ENCODE results near the gene MRPL58.
A peak's percentile ranks its signal among the peaks of the same experiment; 100 is the strongest.
"Not testable (repeated sequence)": the region's sequence is repeated elsewhere in the genome, so short reads cannot be mapped to it uniquely, and the experiment has no call there.

Gene MRPL58

DNA sequence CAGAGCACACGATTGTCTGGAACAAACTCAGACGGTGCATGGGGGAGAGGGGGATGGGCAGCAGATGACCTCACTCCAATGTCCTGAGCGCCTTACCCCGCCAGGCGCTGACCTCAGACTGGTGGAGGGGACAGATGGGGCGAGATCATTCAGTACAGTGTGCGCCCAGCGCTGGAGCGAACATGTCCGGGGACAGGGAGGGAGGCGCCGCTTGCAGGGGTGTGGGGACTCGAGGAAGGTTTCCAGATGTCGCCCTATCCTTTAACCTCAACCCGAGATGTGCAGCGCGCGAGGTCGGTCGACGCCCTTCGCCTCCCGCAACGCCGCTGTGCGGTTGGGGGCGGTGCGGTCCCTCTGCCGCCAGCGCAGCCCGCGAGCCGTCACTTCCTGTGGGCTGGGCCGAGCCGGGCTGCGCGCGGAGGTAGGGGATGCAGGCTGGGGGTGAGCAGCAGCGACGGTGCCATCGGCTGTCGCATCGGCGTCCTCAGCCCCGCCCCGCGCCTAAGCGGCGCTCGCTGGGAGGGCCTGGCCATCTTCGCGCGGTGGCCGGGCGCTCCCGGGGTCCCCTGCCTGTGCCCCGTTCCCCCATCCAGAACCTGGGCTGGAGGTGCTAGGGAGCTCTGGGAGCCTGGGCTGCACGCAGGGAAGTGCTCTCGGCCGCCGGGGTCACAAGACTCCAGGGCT, 30.3 kb upstream of the MRPL58 start:
- DNase-seq, result peak; percentile 78
- H2BK12ac ChIP-seq (ENCODE audit: low read length in 2 of 2), result peak overlapping the region in 1 of 2 experiments; percentile 79
- peaks cover 14% of the 10 kb centered on the region for H3K4me1 ChIP-seq (ENCODE audit: control insufficient read depth, insufficient read depth, low read depth, low read length)
- no peak overlapping the region for H3K23ac ChIP-seq (ENCODE audit: low read length in 2 of 2)
- H2AFZ ChIP-seq (ENCODE audit: low read depth, low read length), result peak overlapping the region; percentile 99
- H3K4ac ChIP-seq (ENCODE audit: low read depth in 1 of 2, low read length in 2 of 2), result peak overlapping the region; percentile 67 to 93
- no peaks in the 10 kb centered on the region for H3K36me3 ChIP-seq (ENCODE audit: control insufficient read depth in 1 of 2, insufficient read depth in 2 of 2, low read depth in 1 of 2, low read length in 2 of 2)
- peaks cover 8% of the 10 kb centered on the region for H3K79me1 ChIP-seq (replicated peaks; ENCODE audit: low read length, poor library complexity, severe bottlenecking)
- H4K8ac ChIP-seq (ENCODE audit: low read length), result peak overlapping the region; percentile 83
- H3K27me3 ChIP-seq (ENCODE audit: control insufficient read depth in 1 of 2, insufficient read depth in 1 of 2, low read length in 2 of 2), result peaks cover 7 to 9% of the 10 kb centered on the region in 2 experiments
- H3K27ac ChIP-seq (ENCODE audit: low read length, poor library complexity, severe bottlenecking), result peak overlapping the region; percentile 28
- peak overlapping the region; percentile 85 for H3K4me2 ChIP-seq (ENCODE audit: low read length, poor library complexity, severe bottlenecking)
- peak overlapping the region in 1 of 2 experiments; percentile 97 for H3K14ac ChIP-seq (ENCODE audit: low read length in 2 of 2)
- under 1% methylated on average over 57 of the region's 61 CpGs for WGBS
- H3K9me3 ChIP-seq (ENCODE audit: control insufficient read depth, low read length), result no peaks in the 10 kb centered on the region
- no peak overlapping the region for H2BK5ac ChIP-seq (ENCODE audit: low read depth, low read length, poor library complexity, severe bottlenecking)
- H2BK15ac ChIP-seq (ENCODE audit: low read depth, poor library complexity, severe bottlenecking), result peak overlapping the region; percentile 99
- peak overlapping the region; percentile 88 for H3K9ac ChIP-seq (ENCODE audit: low read length)
- peak overlapping the region; percentile 65 to 96 for H3K18ac ChIP-seq (ENCODE audit: low read depth in 1 of 2, low read length in 2 of 2)
- no peak overlapping the region for H2BK120ac ChIP-seq (ENCODE audit: low read depth, low read length)
- peak overlapping the region; percentile 73 to 89 for H3K4me3 ChIP-seq (ENCODE audit: insufficient read depth in 1 of 2, low read depth in 1 of 2, low read length in 2 of 2)
- peak overlapping the region; percentile 60 for H2AK5ac ChIP-seq (ENCODE audit: low read length, severe bottlenecking)
- peak overlapping the region; percentile 70 for H4K91ac ChIP-seq (ENCODE audit: low read length)

DNA sequence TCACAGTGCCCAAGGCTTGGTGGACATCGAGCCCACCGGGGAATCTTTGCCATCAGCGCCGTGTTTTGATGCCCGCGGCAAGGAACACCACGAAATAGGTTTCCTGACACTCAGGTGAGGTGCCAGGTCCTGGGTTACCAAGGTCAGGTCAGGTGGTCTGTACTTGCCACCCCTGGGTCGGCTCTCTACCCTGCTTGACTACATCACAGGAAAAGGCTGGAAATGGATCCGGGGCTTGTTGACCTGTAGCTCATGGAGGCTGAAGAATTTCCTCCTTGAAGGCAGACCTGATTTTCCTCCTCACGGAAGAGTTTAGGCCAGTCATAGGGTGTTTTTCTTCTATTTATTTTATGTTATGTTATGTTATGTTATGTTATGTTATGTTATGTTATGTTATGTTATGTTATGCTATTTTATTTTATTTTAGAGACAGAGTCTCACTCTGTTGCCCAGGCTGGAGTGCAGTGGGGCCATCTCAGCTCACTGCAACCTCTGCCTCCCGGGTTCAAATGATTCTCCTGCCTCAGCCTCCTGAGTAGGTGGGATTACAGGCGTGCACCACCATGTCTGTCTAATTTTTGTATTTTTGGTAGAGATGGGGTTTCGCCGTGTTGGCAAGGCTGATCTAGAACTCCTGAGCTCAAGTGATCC, 29.7 kb upstream of the MRPL58 start:
- H2AFZ ChIP-seq (ENCODE audit: low read depth, low read length), result peak overlapping the region; percentile 99

DNA sequence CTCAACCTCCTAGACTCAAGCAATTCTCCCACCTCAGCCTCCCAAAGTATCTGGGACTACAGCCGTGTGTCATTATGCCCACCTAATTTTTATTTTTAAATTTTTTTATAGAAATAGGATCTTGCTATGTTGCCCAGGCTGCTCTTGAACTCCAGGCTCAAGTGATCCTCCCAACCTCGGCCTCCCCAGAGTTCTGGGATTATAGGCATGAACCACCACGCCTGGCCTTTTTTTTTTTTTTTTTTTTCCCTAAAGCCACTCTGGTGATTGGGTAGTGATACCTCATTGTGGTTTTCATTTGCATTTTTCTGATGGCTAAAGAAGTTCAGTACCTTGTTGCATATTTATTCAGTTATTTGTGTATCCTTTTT, 26.3 kb upstream of the MRPL58 start:
- no peak overlapping the region for H2BK120ac ChIP-seq (ENCODE audit: low read depth, low read length)
- H3K9ac ChIP-seq (ENCODE audit: low read length), result no peak overlapping the region
- no peak overlapping the region for H3K4ac ChIP-seq (ENCODE audit: low read depth in 1 of 2, low read length in 2 of 2)
- H2BK12ac ChIP-seq (ENCODE audit: low read length in 2 of 2), result no peak overlapping the region
- no peak overlapping the region for H2BK15ac ChIP-seq (ENCODE audit: low read depth, poor library complexity, severe bottlenecking)
- peaks cover 24% of the 10 kb centered on the region for H3K79me1 ChIP-seq (replicated peaks; ENCODE audit: low read length, poor library complexity, severe bottlenecking)
- H2AFZ ChIP-seq (ENCODE audit: low read depth, low read length), result no peak overlapping the region
- H3K18ac ChIP-seq (ENCODE audit: low read depth in 1 of 2, low read length in 2 of 2), result no peak overlapping the region
- H3K9me3 ChIP-seq (ENCODE audit: control insufficient read depth, low read length), result no peaks in the 10 kb centered on the region
- 100% methylated on average over 1 of the region's 3 CpGs for WGBS
- peaks cover 0 to 6% of the 10 kb centered on the region in 2 experiments for H3K36me3 ChIP-seq (ENCODE audit: control insufficient read depth in 1 of 2, insufficient read depth in 2 of 2, low read depth in 1 of 2, low read length in 2 of 2)
- H3K27ac ChIP-seq (ENCODE audit: low read length, poor library complexity, severe bottlenecking), result no peak overlapping the region
- H3K14ac ChIP-seq (ENCODE audit: low read length in 2 of 2), result no peak overlapping the region
- H3K23ac ChIP-seq (ENCODE audit: low read length in 2 of 2), result no peak overlapping the region
- DNase-seq, result no peak
- H3K27me3 ChIP-seq (ENCODE audit: control insufficient read depth in 1 of 2, insufficient read depth in 1 of 2, low read length in 2 of 2), result no peaks in the 10 kb centered on the region
- no peak overlapping the region for H3K4me3 ChIP-seq (ENCODE audit: insufficient read depth in 1 of 2, low read depth in 1 of 2, low read length in 2 of 2)
- H3K4me1 ChIP-seq (ENCODE audit: control insufficient read depth, insufficient read depth, low read depth, low read length), result peaks cover 27% of the 10 kb centered on the region
- H2BK5ac ChIP-seq (ENCODE audit: low read depth, low read length, poor library complexity, severe bottlenecking), result no peak overlapping the region
- H4K91ac ChIP-seq (ENCODE audit: low read length), result no peak overlapping the region
- H3K4me2 ChIP-seq (ENCODE audit: low read length, poor library complexity, severe bottlenecking), result no peak overlapping the region
- no peak overlapping the region for H2AK5ac ChIP-seq (ENCODE audit: low read length, severe bottlenecking)
- no peak overlapping the region for H4K8ac ChIP-seq (ENCODE audit: low read length)

More for the DNA sequence above, 29.7 kb upstream of the MRPL58 start:
- H3K4me2 ChIP-seq (ENCODE audit: low read length, poor library complexity, severe bottlenecking), result peak overlapping the region; percentile 85
- not testable (repeated sequence) for H3K36me3 ChIP-seq (ENCODE audit: control insufficient read depth in 1 of 2, insufficient read depth in 2 of 2, low read depth in 1 of 2, low read length in 2 of 2); H2AK5ac ChIP-seq (ENCODE audit: low read length, severe bottlenecking); H3K27me3 ChIP-seq (ENCODE audit: control insufficient read depth in 1 of 2, insufficient read depth in 1 of 2, low read length in 2 of 2); H3K23ac ChIP-seq (ENCODE audit: low read length in 2 of 2); H3K9me3 ChIP-seq (ENCODE audit: control insufficient read depth, low read length); H3K79me1 ChIP-seq (replicated peaks; ENCODE audit: low read length, poor library complexity, severe bottlenecking); H2BK5ac ChIP-seq (ENCODE audit: low read depth, low read length, poor library complexity, severe bottlenecking); H2BK120ac ChIP-seq (ENCODE audit: low read depth, low read length); H3K27ac ChIP-seq (ENCODE audit: low read length, poor library complexity, severe bottlenecking); DNase-seq
- 28% methylated on average over 13 of the region's 14 CpGs for WGBS
- peak overlapping the region; percentile 88 for H3K9ac ChIP-seq (ENCODE audit: low read length)
- peak overlapping the region; percentile 99 for H2BK15ac ChIP-seq (ENCODE audit: low read depth, poor library complexity, severe bottlenecking)
- H4K8ac ChIP-seq (ENCODE audit: low read length), result peak overlapping the region; percentile 83
- peak overlapping the region; percentile 73 to 89 for H3K4me3 ChIP-seq (ENCODE audit: insufficient read depth in 1 of 2, low read depth in 1 of 2, low read length in 2 of 2)
- H2BK12ac ChIP-seq (ENCODE audit: low read length in 2 of 2), result peak overlapping the region in 1 of 2 experiments; percentile 29
- peaks cover 14% of the 10 kb centered on the region for H3K4me1 ChIP-seq (ENCODE audit: control insufficient read depth, insufficient read depth, low read depth, low read length)
- H3K18ac ChIP-seq (ENCODE audit: low read depth in 1 of 2, low read length in 2 of 2), result peak overlapping the region; percentile 14 to 96
- H3K4ac ChIP-seq (ENCODE audit: low read depth in 1 of 2, low read length in 2 of 2), result peak overlapping the region; percentile 67 to 93
- H4K91ac ChIP-seq (ENCODE audit: low read length), result peak overlapping the region; percentile 19
- H3K14ac ChIP-seq (ENCODE audit: low read length in 2 of 2), result peak overlapping the region in 1 of 2 experiments; percentile 97

DNA sequence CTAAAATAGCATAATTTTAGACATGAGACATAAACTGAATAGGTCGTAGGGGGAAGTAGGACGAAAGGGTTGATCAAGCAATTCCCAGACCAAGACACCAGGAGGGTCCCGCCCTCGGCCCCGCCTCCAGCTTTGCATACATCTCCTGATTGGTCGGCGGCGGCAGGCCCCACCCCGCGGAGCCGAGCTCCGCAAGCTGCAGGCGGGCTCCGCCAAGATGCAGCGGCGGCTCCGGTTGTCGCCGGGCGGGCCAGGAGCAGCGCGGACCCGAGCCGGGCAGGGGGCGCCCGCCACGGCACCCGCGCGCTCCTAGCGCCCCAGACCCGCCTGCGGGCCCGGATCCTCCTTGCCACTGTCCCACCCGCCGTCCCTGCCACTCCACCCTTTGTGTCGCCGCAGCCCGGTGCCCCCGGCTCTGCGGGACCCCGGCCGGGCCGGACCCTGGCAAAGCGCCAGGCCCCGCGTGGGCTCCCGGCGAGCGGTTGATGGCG, 25.0 kb upstream of the MRPL58 start, which contains the start of gene CDR2L:
Gene CDR2L, plus strand, starts transcription at position 215 of the 491 bp plus-strand sequence. CDS start 412 bp downstream, outside the sequence.
- Histone ChIP-seq H4K91ac (ENCODE audit: low read length) (peak within 1 kb of the TSS; percentile 97), H3K4me2 (ENCODE audit: low read length, poor library complexity, severe bottlenecking) (peak within 1 kb of the TSS; percentile 81), H3K27me3 (ENCODE audit: control insufficient read depth in 1 of 2, insufficient read depth in 1 of 2, low read length in 2 of 2) (no peaks in the 10 kb centered on the region), H2AFZ (ENCODE audit: low read depth, low read length) (peak within 1 kb of the TSS; percentile 84), H3K4me1 (ENCODE audit: control insufficient read depth, insufficient read depth, low read depth, low read length) (peaks cover 26% of the 10 kb centered on the region), H3K4me3 (ENCODE audit: insufficient read depth in 1 of 2, low read depth in 1 of 2, low read length in 2 of 2) (peak within 1 kb of the TSS; percentile 80 to 95), H3K9me3 (ENCODE audit: control insufficient read depth, low read length) (no peaks in the 10 kb centered on the region), H3K18ac (ENCODE audit: low read depth in 1 of 2, low read length in 2 of 2) (peak within 1 kb of the TSS; percentile 90 to 95), H3K36me3 (ENCODE audit: control insufficient read depth in 1 of 2, insufficient read depth in 2 of 2, low read depth in 1 of 2, low read length in 2 of 2) (peaks cover 0 to 6% of the 10 kb centered on the region in 2 experiments), H2BK15ac (ENCODE audit: low read depth, poor library complexity, severe bottlenecking) (peak within 1 kb of the TSS; percentile 90), H3K27ac (ENCODE audit: low read length, poor library complexity, severe bottlenecking) (peak within 1 kb of the TSS; percentile 80), H2BK120ac (ENCODE audit: low read depth, low read length) (peak within 1 kb of the TSS; percentile 81), H3K23ac (ENCODE audit: low read length in 2 of 2) (peak within 1 kb of the TSS in 1 of 2 experiments; percentile 48), H3K9ac (ENCODE audit: low read length) (peak within 1 kb of the TSS; percentile 100), H2BK5ac (ENCODE audit: low read depth, low read length, poor library complexity, severe bottlenecking) (peak within 1 kb of the TSS; percentile 66), H4K8ac (ENCODE audit: low read length) (peak within 1 kb of the TSS; percentile 91), H3K4ac (ENCODE audit: low read depth in 1 of 2, low read length in 2 of 2) (peak within 1 kb of the TSS in 1 of 2 experiments; percentile 81), H3K79me1 (replicated peaks; ENCODE audit: low read length, poor library complexity, severe bottlenecking) (peaks cover 25% of the 10 kb centered on the region), H3K14ac (ENCODE audit: low read length in 2 of 2) (peak within 1 kb of the TSS in 1 of 2 experiments; percentile 81), H2AK5ac (ENCODE audit: low read length, severe bottlenecking) (no peak within 1 kb of the TSS), H2BK12ac (ENCODE audit: low read length in 2 of 2) (peak within 1 kb of the TSS in 1 of 2 experiments; percentile 29)
- peak; percentile 94 for DNase-seq
- under 1% methylated on average over 28 of the region's 51 CpGs for WGBS
